Gastroesophageal sphincter (tissue), 3 donors: ENCODE data around the gene GRIP2.

Experiments
- CTCF ChIP-seq, 4 experiments: fragments of 200-600 bp in 2 of 4; fragments of 450-650 bp in 2 of 4; sonication (generic) in 1 of 4; IDR thresholded peaks; one replicate each; pipeline ENCODE4 v1.5.1; 2017 to 2019; ENCODE audit warnings: antibody characterized with exemption in 4 of 4, mild to moderate bottlenecking in 2 of 4, moderate library complexity in 2 of 4
- EP300 ChIP-seq: sonication (generic); formaldehyde crosslinking; IDR thresholded peaks from one replicate; pipeline ENCODE4 v1.6.1; 2017; ENCODE audit warnings: antibody characterized with exemption, mild to moderate bottlenecking
- POLR2A ChIP-seq, 2 donors: fragments of 450-650 bp; IDR thresholded peaks; one replicate each; pipeline ENCODE4 v1.6.1; 2017; ENCODE audit warnings: antibody characterized with exemption in 2 of 2, mild to moderate bottlenecking in 2 of 2, moderate library complexity in 1 of 2
- POLR2AphosphoS5 ChIP-seq: sonication (generic); formaldehyde crosslinking; IDR thresholded peaks from one replicate; pipeline ENCODE4 v1.6.1; 2017; ENCODE audit warnings: antibody characterized with exemption

- TF ChIP-seq CTCF (IDR thresholded peaks at IDR 0.05) (no peak), POLR2A (IDR thresholded peaks at IDR 0.05) (no peak), POLR2AphosphoS5 (no peak), EP300 (no peak)
These were observed 29.4 kb upstream of the GRIP2 start for GRCh38 chr3:14569474-14570000.
